Measurements from ENCODE around the gene AUP1. TPM values are rescaled to one million over a fixed set of nuclear protein-coding genes. Genes with fewer than 3 reads are reported as not detected.
A peak's percentile ranks its signal among the peaks of the same experiment; 100 is the strongest.

AUP1 gene
- total and polyA plus RNA-seq, 2 donors (not counting 3 experiments of a cell fraction or from before 2014, with no cell fraction given): 103 to 187 TPM

DNA sequence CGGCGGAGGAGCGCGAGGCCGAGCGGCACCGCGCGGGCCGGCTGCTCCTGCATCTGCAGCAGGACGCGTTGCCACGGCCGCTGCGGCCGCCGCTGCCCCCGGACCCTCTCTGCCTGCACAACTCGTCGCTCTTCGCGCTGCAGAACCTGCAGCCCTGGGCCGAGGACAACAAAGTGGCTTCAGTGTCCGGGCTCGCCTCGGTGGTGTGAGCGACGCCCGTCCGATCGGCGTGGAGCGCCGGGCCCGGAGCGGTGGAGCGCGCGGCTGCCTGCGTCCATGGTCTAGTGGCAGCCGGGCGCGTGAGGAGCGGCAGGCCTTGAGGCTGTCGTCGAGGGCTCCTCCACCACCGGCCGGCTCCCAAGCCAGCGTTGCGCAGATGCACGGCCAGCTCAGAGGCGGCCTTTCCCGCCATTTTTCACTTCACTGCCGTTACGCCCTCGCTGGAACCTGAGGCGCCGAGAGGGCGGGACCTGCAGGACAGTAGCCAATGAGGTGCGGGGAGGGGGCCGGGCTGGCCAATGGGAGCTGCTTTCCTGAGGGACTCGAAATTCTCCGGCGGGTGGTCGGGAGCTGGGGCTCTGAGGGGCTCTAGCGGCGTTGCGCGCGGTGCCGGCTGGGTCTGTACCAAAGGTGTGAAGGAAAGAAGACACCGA is 13.4 kb downstream of the AUP1 start:
- POLR2A ChIA-PET: no interaction called here
- no peak overlapping the region for H3K9ac ChIP-seq (replicated peaks; ENCODE audit: extremely low read depth, insufficient read depth, low read length)
- no peak overlapping the region for H3K27ac ChIP-seq (ENCODE audit: insufficient read depth, low read depth, low read length)
- CTCF ChIA-PET: interaction anchor here (1.4 kb wide), 1 partner anchor 8 kb away, joined by 3 read pairs; no protein-coding TSS in a partner anchor
- intact Hi-C loops (cut with micrococcal nuclease): loop anchor here (1.0 kb wide), 1 partner anchor 13 kb away; the partner anchor contains the start of genes AUP1 and HTRA2
- H3K36me3 ChIP-seq (ENCODE audit: control insufficient read depth in 2 of 2, extremely low read depth in 1 of 2, insufficient read depth in 2 of 2, low read length in 2 of 2): no peaks in the 10 kb centered on the region
- dilution Hi-C loops (cut with MboI; ENCODE audit: extremely low pct_ligation_motif_present, low sequenced_read_pairs): no loop called here
- no peak overlapping the region for H3K4me2 ChIP-seq (ENCODE audit: insufficient read depth, low read length)
- no peaks in the 10 kb centered on the region for H4K20me1 ChIP-seq (replicated peaks; ENCODE audit: control insufficient read depth, extremely low read depth, insufficient read depth, low read length)
- peaks cover 7% of the 10 kb centered on the region for H3K4me1 ChIP-seq (ENCODE audit: control insufficient read depth, extremely low read depth, insufficient read depth, low read length)
- no peaks in the 10 kb centered on the region for H3K9me1 ChIP-seq (replicated peaks; ENCODE audit: control insufficient read depth, extremely low read depth, insufficient read depth, low read length)
- H3K9me3 ChIP-seq (replicated peaks; ENCODE audit: control insufficient read depth, insufficient read depth, low read length): no peaks in the 10 kb centered on the region
- DNase-seq (ENCODE audit: low read depth, low spot score) (peak; percentile 61), FAIRE-seq (peak; percentile 53)
- H3K27me3 ChIP-seq (ENCODE audit: control insufficient read depth in 2 of 2, insufficient read depth in 2 of 2, low read length in 2 of 2): peaks cover 82 to 96% of the 10 kb centered on the region in 2 experiments
- TF ChIP-seq FOS (IDR thresholded peaks at IDR 0.05; ENCODE audit: borderline replicate concordance, insufficient read depth, low read length) (no peak), POLR2AphosphoS5 (IDR thresholded peaks at IDR 0.05; ENCODE audit: insufficient read depth, low read depth, low read length) (no peak)
- TF ChIP-seq, protein P1, sequence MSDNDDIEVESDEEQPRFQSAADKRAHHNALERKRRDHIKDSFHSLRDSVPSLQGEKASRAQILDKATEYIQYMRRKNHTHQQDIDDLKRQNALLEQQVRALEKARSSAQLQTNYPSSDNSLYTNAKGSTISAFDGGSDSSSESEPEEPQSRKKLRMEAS (IDR thresholded peaks at IDR 0.05; ENCODE audit: insufficient read depth, insufficient read length): no peak
- TF ChIP-seq, protein P2, sequence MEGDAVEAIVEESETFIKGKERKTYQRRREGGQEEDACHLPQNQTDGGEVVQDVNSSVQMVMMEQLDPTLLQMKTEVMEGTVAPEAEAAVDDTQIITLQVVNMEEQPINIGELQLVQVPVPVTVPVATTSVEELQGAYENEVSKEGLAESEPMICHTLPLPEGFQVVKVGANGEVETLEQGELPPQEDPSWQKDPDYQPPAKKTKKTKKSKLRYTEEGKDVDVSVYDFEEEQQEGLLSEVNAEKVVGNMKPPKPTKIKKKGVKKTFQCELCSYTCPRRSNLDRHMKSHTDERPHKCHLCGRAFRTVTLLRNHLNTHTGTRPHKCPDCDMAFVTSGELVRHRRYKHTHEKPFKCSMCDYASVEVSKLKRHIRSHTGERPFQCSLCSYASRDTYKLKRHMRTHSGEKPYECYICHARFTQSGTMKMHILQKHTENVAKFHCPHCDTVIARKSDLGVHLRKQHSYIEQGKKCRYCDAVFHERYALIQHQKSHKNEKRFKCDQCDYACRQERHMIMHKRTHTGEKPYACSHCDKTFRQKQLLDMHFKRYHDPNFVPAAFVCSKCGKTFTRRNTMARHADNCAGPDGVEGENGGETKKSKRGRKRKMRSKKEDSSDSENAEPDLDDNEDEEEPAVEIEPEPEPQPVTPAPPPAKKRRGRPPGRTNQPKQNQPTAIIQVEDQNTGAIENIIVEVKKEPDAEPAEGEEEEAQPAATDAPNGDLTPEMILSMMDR (IDR thresholded peaks at IDR 0.05; ENCODE audit: extremely low read depth in 1 of 2, insufficient read depth in 1 of 2, low read depth in 1 of 2, low read length in 2 of 2): no peak
- H3K79me2 ChIP-seq (ENCODE audit: control insufficient read depth, insufficient read depth, low read length): no peaks in the 10 kb centered on the region
- no TSS peak for BruUV-seq (replicated peaks)
- H2AFZ ChIP-seq (ENCODE audit: low read depth, low read length): peak overlapping the region; percentile 69
- no peak overlapping the region for H3K4me3 ChIP-seq (replicated peaks in 1 of 3; ENCODE audit: insufficient read depth in 1 of 3, low read depth in 1 of 3, low read length in 3 of 3)

Measured in endothelial cell of umbilical vein (primary cell).